ENCODE data around the gene NPEPL1. TPM values are rescaled to one million over a fixed set of nuclear protein-coding genes. Genes with fewer than 3 reads are reported as not detected.

The NPEPL1 gene
- total and polyA plus RNA-seq, 2 of the 8 experiments (the other 6 are each of a cell fraction or from before 2014, with no cell fraction given) = 12.4 to 26.8 TPM

DNA sequence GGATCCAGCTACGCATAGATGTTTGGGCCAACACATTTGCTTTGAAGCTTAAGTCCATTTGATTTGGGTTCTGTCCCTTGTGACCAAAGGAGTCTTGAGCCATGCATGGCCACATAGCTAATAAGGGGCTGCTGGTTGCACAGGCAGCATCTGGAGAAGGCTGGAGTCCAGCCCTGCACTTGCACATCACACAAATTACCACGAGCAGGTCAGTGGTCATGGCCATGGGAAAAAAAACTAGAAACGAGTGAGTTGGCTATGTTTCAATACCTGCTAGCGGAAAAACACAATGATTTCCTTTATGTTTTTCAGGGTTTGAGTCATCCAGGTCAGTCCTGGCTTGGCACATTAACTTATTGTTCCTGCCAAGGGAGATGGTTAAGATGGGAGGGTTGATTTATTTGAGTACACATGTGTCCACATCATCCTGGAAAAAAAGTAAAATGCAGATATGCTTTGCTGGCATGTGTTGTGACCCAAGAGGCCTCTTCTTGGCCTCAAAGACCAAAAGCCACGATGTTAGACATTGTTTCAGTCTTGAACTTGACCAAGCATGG lies 47.1 kb upstream of the NPEPL1 start (continued):
- TF ChIP-seq, protein P1, sequence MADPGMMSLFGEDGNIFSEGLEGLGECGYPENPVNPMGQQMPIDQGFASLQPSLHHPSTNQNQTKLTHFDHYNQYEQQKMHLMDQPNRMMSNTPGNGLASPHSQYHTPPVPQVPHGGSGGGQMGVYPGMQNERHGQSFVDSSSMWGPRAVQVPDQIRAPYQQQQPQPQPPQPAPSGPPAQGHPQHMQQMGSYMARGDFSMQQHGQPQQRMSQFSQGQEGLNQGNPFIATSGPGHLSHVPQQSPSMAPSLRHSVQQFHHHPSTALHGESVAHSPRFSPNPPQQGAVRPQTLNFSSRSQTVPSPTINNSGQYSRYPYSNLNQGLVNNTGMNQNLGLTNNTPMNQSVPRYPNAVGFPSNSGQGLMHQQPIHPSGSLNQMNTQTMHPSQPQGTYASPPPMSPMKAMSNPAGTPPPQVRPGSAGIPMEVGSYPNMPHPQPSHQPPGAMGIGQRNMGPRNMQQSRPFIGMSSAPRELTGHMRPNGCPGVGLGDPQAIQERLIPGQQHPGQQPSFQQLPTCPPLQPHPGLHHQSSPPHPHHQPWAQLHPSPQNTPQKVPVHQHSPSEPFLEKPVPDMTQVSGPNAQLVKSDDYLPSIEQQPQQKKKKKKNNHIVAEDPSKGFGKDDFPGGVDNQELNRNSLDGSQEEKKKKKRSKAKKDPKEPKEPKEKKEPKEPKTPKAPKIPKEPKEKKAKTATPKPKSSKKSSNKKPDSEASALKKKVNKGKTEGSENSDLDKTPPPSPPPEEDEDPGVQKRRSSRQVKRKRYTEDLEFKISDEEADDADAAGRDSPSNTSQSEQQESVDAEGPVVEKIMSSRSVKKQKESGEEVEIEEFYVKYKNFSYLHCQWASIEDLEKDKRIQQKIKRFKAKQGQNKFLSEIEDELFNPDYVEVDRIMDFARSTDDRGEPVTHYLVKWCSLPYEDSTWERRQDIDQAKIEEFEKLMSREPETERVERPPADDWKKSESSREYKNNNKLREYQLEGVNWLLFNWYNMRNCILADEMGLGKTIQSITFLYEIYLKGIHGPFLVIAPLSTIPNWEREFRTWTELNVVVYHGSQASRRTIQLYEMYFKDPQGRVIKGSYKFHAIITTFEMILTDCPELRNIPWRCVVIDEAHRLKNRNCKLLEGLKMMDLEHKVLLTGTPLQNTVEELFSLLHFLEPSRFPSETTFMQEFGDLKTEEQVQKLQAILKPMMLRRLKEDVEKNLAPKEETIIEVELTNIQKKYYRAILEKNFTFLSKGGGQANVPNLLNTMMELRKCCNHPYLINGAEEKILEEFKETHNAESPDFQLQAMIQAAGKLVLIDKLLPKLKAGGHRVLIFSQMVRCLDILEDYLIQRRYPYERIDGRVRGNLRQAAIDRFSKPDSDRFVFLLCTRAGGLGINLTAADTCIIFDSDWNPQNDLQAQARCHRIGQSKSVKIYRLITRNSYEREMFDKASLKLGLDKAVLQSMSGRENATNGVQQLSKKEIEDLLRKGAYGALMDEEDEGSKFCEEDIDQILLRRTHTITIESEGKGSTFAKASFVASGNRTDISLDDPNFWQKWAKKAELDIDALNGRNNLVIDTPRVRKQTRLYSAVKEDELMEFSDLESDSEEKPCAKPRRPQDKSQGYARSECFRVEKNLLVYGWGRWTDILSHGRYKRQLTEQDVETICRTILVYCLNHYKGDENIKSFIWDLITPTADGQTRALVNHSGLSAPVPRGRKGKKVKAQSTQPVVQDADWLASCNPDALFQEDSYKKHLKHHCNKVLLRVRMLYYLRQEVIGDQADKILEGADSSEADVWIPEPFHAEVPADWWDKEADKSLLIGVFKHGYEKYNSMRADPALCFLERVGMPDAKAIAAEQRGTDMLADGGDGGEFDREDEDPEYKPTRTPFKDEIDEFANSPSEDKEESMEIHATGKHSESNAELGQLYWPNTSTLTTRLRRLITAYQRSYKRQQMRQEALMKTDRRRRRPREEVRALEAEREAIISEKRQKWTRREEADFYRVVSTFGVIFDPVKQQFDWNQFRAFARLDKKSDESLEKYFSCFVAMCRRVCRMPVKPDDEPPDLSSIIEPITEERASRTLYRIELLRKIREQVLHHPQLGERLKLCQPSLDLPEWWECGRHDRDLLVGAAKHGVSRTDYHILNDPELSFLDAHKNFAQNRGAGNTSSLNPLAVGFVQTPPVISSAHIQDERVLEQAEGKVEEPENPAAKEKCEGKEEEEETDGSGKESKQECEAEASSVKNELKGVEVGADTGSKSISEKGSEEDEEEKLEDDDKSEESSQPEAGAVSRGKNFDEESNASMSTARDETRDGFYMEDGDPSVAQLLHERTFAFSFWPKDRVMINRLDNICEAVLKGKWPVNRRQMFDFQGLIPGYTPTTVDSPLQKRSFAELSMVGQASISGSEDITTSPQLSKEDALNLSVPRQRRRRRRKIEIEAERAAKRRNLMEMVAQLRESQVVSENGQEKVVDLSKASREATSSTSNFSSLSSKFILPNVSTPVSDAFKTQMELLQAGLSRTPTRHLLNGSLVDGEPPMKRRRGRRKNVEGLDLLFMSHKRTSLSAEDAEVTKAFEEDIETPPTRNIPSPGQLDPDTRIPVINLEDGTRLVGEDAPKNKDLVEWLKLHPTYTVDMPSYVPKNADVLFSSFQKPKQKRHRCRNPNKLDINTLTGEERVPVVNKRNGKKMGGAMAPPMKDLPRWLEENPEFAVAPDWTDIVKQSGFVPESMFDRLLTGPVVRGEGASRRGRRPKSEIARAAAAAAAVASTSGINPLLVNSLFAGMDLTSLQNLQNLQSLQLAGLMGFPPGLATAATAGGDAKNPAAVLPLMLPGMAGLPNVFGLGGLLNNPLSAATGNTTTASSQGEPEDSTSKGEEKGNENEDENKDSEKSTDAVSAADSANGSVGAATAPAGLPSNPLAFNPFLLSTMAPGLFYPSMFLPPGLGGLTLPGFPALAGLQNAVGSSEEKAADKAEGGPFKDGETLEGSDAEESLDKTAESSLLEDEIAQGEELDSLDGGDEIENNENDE (IDR thresholded peaks at IDR 0.05; ENCODE audit: insufficient replicate concordance, low read length) = no peak
- TF ChIP-seq CTBP2 (IDR thresholded peaks at IDR 0.05; ENCODE audit: borderline replicate concordance, insufficient read depth, insufficient read length, low read length) (no peak), YY1 (IDR thresholded peaks at IDR 0.05; ENCODE audit: low read depth, low read length) (no peak), EZH2 (IDR thresholded peaks at IDR 0.05; ENCODE audit: low read depth, low read length, severe bottlenecking) (no peak), HDAC2 (IDR thresholded peaks at IDR 0.05; ENCODE audit: borderline replicate concordance in 1 of 2, low read depth in 2 of 2, low read length in 2 of 2) (no peak)
- TF ChIP-seq, protein P2, sequence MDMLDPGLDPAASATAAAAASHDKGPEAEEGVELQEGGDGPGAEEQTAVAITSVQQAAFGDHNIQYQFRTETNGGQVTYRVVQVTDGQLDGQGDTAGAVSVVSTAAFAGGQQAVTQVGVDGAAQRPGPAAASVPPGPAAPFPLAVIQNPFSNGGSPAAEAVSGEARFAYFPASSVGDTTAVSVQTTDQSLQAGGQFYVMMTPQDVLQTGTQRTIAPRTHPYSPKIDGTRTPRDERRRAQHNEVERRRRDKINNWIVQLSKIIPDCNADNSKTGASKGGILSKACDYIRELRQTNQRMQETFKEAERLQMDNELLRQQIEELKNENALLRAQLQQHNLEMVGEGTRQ (IDR thresholded peaks at IDR 0.05; ENCODE audit: low read length) = no peak

Data from H1 (cell line).